GM23338 (cell line): ENCODE data around the gene GLUD1. TPM values are rescaled to one million over a fixed set of nuclear protein-coding genes. Genes with fewer than 3 reads are reported as not detected.
"Not testable (repeated sequence)": the region's sequence is repeated elsewhere in the genome, so short reads cannot be mapped to it uniquely, and the experiment has no call there.

Experiments used
- ATAC-seq: fragments of 200-7000 bp; cut with Tn5 transposase; 3 replicates; pipeline ENCODE4 v1.9.1; 2020
- DNase-seq: peaks from one replicate; pipeline ENCODE4 v3.0.0-alpha.2; 2015; ENCODE audit warnings: low spot score
- H2AFZ ChIP-seq: fragments of 200-600 bp; sonication (generic); 2 replicates; pipeline ENCODE4 v1.8.0; 2016; ENCODE audit warnings: antibody characterized with exemption, mild to moderate bottlenecking, moderate library complexity
- H3F3A ChIP-seq: fragments of 200-600 bp; sonication (generic); replicated peaks from 2 replicates; pipeline ENCODE4 v1.8.0; 2017; ENCODE audit warnings: antibody characterized with exemption, mixed run types, low read depth
- H3K27ac ChIP-seq: fragments of 200-600 bp; sonication (generic); 2 replicates; pipeline ENCODE4 v1.6.1; 2016; ENCODE audit warnings: low read depth
- H3K27me3 ChIP-seq: fragments of 200-600 bp; sonication (generic); 2 replicates; pipeline ENCODE4 v1.8.0; 2016; ENCODE audit warnings: mild to moderate bottlenecking, mixed run types, moderate library complexity; ENCODE audit not compliant: insufficient read depth
- H3K36me3 ChIP-seq: fragments of 200-600 bp; sonication (generic); 2 replicates; pipeline ENCODE4 v1.8.0; 2016; ENCODE audit warnings: mild to moderate bottlenecking; ENCODE audit not compliant: insufficient read depth
- H3K4me1 ChIP-seq: fragments of 200-600 bp; sonication (generic); 2 replicates; pipeline ENCODE4 v1.8.0; 2016; ENCODE audit warnings: mild to moderate bottlenecking, moderate library complexity; ENCODE audit not compliant: insufficient read depth
- H3K4me2 ChIP-seq: fragments of 200-600 bp; sonication (generic); 2 replicates; pipeline ENCODE4 v1.7.1; 2017; ENCODE audit warnings: mixed run types
- H3K4me3 ChIP-seq: fragments of 200-600 bp; sonication (generic); 2 replicates; pipeline ENCODE4 v1.6.1; 2016; ENCODE audit warnings: mixed run types
- H3K79me2 ChIP-seq: fragments of 200-600 bp; sonication (generic); replicated peaks from 2 replicates; pipeline ENCODE4 v1.8.0; 2017; ENCODE audit warnings: mild to moderate bottlenecking; ENCODE audit not compliant: insufficient read depth
- H3K9me2 ChIP-seq: fragments of 200-600 bp; sonication (generic); 2 replicates; pipeline ENCODE4 v1.8.0; 2017; ENCODE audit not compliant: insufficient read depth
- H4K20me1 ChIP-seq: fragments of 200-600 bp; sonication (generic); replicated peaks from 2 replicates; pipeline ENCODE4 v1.8.0; 2017; ENCODE audit warnings: mild to moderate bottlenecking; ENCODE audit not compliant: insufficient read depth
- H3K27ac Mint-ChIP-seq: 2 replicates; pipeline ENCODE4 v1.8.0; 2020; ENCODE audit warnings: inconsistent platforms, mild to moderate bottlenecking, moderate library complexity, mixed read lengths
- H3K27me3 Mint-ChIP-seq: 3 replicates; pipeline ENCODE4 v1.8.0; 2022; ENCODE audit warnings: low read depth, mild to moderate bottlenecking, moderate library complexity, mixed read lengths, inconsistent platforms; ENCODE audit not compliant: insufficient read depth, poor library complexity
- H3K36me3 Mint-ChIP-seq: 3 replicates; pipeline ENCODE4 v1.8.0; 2021; ENCODE audit warnings: low read depth, mild to moderate bottlenecking, inconsistent platforms, moderate library complexity, mixed read lengths
- H3K4me1 Mint-ChIP-seq: 3 replicates; pipeline ENCODE4 v1.8.0; 2020; ENCODE audit warnings: mild to moderate bottlenecking, inconsistent platforms, mixed read lengths
- H3K4me3 Mint-ChIP-seq: 3 replicates; pipeline ENCODE4 v1.8.0; 2021; ENCODE audit warnings: moderate library complexity, mild to moderate bottlenecking, inconsistent platforms, mixed read lengths
- H3K9me3 Mint-ChIP-seq: 3 replicates; pipeline ENCODE4 v1.8.0; 2020; ENCODE audit warnings: moderate library complexity, mild to moderate bottlenecking, inconsistent platforms, mixed read lengths
- CREB1 ChIP-seq: fragments of 250-450 bp; sonication (Bioruptor Pico); IDR thresholded peaks from 2 replicates; pipeline ENCODE4 v1.5.0; 2020; ENCODE audit warnings: low read depth, mild to moderate bottlenecking, moderate library complexity
- CTCF ChIP-seq, 2 experiments: fragments of 200-600 bp in 1 of 2; sonication (generic) in 1 of 2; conservative IDR thresholded peaks; 2 replicates each; pipeline versions ENCODE4 v1.5.1 to v1.6.1; 2016 to 2017; ENCODE audit warnings: antibody characterized with exemption in 2 of 2, low read depth in 2 of 2, mild to moderate bottlenecking in 2 of 2, moderate library complexity in 1 of 2
- ETS1 ChIP-seq: IDR thresholded peaks from 2 replicates; pipeline ENCODE4 v1.6.1; 2016; ENCODE audit warnings: antibody characterized with exemption
- JUNB ChIP-seq: IDR thresholded peaks from one replicate; pipeline ENCODE4 v1.6.1; 2016; ENCODE audit warnings: antibody characterized with exemption; ENCODE audit not compliant: unreplicated experiment
- REST ChIP-seq: IDR thresholded peaks from one replicate; pipeline ENCODE4 v1.6.1; 2018; ENCODE audit warnings: antibody characterized with exemption; ENCODE audit not compliant: unreplicated experiment
- ZNF114 ChIP-seq: fragments of 250-450 bp; sonication (Bioruptor Pico); IDR thresholded peaks from 2 replicates; pipeline ENCODE4 v1.5.0; 2020; ENCODE audit warnings: mild to moderate bottlenecking, moderate library complexity
- polyA plus RNA-seq: library from polyadenylated mRNA; unstranded; fragments of >200 nt; fragmentation: Nextera tagmentation; extraction: Ambion mirVana; gene quantifications from 2 replicates; pipeline ENCODE4 v1.2.1, GENCODE V29; 2016
- total RNA-seq: library from RNA; depleted of rRNA; stranded (reverse); fragments of >200 nt; shearing (Covaris generic); gene quantifications from 2 replicates; pipeline ENCODE4 v1.2.3, GENCODE V29; 2014

Gene GLUD1
- total and polyA plus RNA-seq, 2 experiments from 2014 or later, result 44.7 to 144 TPM

GRCh38 chr10:87104727-87105126, 10.1 kb upstream of the GLUD1 start:
- H3K4me2 ChIP-seq, H3F3A ChIP-seq, H3K9me2 ChIP-seq, H3K36me3 ChIP-seq, ATAC-seq, H2AFZ ChIP-seq, H3K4me1 ChIP-seq, H3K4me3 ChIP-seq, DNase-seq, H3K27ac Mint-ChIP-seq, H3K4me3 Mint-ChIP-seq, H3K4me1 Mint-ChIP-seq, H4K20me1 ChIP-seq, H3K9me3 Mint-ChIP-seq, H3K27me3 Mint-ChIP-seq, H3K27ac ChIP-seq, H3K27me3 ChIP-seq: not testable (repeated sequence)
- peaks cover 27% of the 10 kb centered on the region for H3K79me2 ChIP-seq
- H3K36me3 Mint-ChIP-seq, result peaks cover 23% of the 10 kb centered on the region; the same call in 2 of the 3 replicates

- TF ChIP-seq CREB1 (CRISPR knock-in tag) (no peak), ETS1 (no peak), ZNF114 (CRISPR knock-in tag) (no peak), REST (no peak), JUNB (no peak), CTCF (conservative IDR thresholded peaks at IDR 0.05; ENCODE audit: low read depth in 2 of 2) (no peak)
- no peak overlapping the region for H2AFZ ChIP-seq
- H4K20me1 ChIP-seq, result no peaks in the 10 kb centered on the region; the same call in none of the 2 replicates
- H3K27me3 ChIP-seq, result no peaks in the 10 kb centered on the region
- H3F3A ChIP-seq, result no peaks in the 10 kb centered on the region
- no peaks in the 10 kb centered on the region for H3K9me3 Mint-ChIP-seq
- ATAC-seq (no peak), DNase-seq (no peak)
- no peaks in the 10 kb centered on the region for H3K4me1 Mint-ChIP-seq
- H3K4me1 ChIP-seq, result no peaks in the 10 kb centered on the region
- peaks cover 4% of the 10 kb centered on the region for H3K27me3 Mint-ChIP-seq
- no peaks in the 10 kb centered on the region for H3K9me2 ChIP-seq
- H3K4me3 Mint-ChIP-seq, result no peak overlapping the region
- H3K79me2 ChIP-seq, result peaks cover 31% of the 10 kb centered on the region
- H3K27ac Mint-ChIP-seq, result no peak overlapping the region
- peaks cover 26% of the 10 kb centered on the region; the same call in 2 of the 3 replicates for H3K36me3 Mint-ChIP-seq
- peaks cover 3% of the 10 kb centered on the region; the same call in 1 of the 2 replicates for H3K36me3 ChIP-seq
- H3K4me2 ChIP-seq, result no peak overlapping the region
- no peak overlapping the region for H3K4me3 ChIP-seq
- no peak overlapping the region for H3K27ac ChIP-seq
Observed at GRCh38 chr10:87101996-87102395, 7.4 kb upstream of the GLUD1 start.
